Measurements from ENCODE around the gene USP34.
A peak's percentile ranks its signal among the peaks of the same experiment; 100 is the strongest.

DNA sequence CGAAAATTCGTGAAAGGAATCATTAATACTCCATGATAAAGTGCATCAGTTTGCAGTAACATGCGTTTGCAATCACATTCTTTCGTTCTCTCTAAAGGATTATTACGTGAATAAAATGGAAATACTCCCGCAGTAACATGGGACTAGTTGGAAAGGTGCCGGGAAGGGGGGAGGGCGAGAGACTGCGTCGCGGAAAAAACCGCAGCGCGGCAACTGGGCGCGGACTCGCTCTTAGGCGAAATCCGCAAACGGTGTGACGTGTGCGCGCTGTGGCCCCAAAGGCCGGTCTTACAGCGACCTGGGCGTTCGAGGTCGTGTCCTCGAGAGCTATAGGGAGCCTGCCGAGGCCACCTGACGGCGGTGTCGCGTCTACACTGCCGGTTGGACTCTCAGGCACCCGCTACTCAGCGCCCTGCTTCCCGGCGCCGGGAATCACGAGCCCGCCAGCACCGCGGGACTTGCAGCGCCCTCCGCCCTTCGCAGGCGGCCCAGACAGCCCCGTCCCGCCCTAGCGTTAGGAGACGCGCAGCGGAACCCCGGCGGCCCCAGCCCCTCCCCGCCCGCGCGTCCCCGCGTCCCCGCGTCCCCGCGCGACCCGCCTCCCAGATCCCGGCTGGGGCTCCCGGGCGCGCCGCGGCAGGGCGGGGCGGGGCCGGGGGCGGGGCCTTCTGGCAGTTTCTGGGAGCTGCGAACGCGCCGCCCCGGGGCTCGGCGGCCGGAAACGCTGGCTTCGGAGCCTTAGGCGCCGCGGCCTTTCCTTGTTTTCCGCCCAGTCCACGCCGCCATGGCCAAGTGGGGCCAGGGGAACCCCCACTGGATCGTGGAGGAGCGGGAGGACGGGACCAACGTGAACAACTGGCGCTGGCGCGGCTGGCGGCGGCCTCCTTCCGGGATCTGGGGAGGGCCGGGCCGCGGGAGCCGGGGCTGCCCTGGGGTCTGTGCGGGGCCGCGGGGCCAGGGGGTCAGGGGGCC is 293.8 kb downstream of the USP34 start:
- TF ChIP-seq, protein P1, sequence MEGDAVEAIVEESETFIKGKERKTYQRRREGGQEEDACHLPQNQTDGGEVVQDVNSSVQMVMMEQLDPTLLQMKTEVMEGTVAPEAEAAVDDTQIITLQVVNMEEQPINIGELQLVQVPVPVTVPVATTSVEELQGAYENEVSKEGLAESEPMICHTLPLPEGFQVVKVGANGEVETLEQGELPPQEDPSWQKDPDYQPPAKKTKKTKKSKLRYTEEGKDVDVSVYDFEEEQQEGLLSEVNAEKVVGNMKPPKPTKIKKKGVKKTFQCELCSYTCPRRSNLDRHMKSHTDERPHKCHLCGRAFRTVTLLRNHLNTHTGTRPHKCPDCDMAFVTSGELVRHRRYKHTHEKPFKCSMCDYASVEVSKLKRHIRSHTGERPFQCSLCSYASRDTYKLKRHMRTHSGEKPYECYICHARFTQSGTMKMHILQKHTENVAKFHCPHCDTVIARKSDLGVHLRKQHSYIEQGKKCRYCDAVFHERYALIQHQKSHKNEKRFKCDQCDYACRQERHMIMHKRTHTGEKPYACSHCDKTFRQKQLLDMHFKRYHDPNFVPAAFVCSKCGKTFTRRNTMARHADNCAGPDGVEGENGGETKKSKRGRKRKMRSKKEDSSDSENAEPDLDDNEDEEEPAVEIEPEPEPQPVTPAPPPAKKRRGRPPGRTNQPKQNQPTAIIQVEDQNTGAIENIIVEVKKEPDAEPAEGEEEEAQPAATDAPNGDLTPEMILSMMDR (conservative IDR thresholded peaks at IDR 0.05; ENCODE audit: low read depth in 2 of 2) = 0 out of 4 replicates have a peak, but pooled peaks of 1 of the 2 experiments have one; percentile 12
- TF ChIP-seq POLR2AphosphoS5 (IDR thresholded peaks at IDR 0.05; ENCODE audit: low read depth) = peak; percentile 82
- TF ChIP-seq EZH2 (IDR thresholded peaks at IDR 0.05; ENCODE audit: low read depth, unreplicated experiment) = no peak
- no peak for TF ChIP-seq ZNF331 (CRISPR knock-in tag; IDR thresholded peaks at IDR 0.05; ENCODE audit: low read depth)
- TF ChIP-seq CREB1 (CRISPR knock-in tag; IDR thresholded peaks at IDR 0.05; ENCODE audit: low read depth) = peak; percentile 63
- TF ChIP-seq EZH2phosphoT487 (IDR thresholded peaks at IDR 0.05; ENCODE audit: unreplicated experiment) = no peak
- TF ChIP-seq, protein P2, sequence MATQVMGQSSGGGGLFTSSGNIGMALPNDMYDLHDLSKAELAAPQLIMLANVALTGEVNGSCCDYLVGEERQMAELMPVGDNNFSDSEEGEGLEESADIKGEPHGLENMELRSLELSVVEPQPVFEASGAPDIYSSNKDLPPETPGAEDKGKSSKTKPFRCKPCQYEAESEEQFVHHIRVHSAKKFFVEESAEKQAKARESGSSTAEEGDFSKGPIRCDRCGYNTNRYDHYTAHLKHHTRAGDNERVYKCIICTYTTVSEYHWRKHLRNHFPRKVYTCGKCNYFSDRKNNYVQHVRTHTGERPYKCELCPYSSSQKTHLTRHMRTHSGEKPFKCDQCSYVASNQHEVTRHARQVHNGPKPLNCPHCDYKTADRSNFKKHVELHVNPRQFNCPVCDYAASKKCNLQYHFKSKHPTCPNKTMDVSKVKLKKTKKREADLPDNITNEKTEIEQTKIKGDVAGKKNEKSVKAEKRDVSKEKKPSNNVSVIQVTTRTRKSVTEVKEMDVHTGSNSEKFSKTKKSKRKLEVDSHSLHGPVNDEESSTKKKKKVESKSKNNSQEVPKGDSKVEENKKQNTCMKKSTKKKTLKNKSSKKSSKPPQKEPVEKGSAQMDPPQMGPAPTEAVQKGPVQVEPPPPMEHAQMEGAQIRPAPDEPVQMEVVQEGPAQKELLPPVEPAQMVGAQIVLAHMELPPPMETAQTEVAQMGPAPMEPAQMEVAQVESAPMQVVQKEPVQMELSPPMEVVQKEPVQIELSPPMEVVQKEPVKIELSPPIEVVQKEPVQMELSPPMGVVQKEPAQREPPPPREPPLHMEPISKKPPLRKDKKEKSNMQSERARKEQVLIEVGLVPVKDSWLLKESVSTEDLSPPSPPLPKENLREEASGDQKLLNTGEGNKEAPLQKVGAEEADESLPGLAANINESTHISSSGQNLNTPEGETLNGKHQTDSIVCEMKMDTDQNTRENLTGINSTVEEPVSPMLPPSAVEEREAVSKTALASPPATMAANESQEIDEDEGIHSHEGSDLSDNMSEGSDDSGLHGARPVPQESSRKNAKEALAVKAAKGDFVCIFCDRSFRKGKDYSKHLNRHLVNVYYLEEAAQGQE (IDR thresholded peaks at IDR 0.05; ENCODE audit: unreplicated experiment) = no peak
- no peak for TF ChIP-seq NANOG (IDR thresholded peaks at IDR 0.05; ENCODE audit: borderline replicate concordance)
- no peak for TF ChIP-seq ZNF114 (CRISPR knock-in tag; IDR thresholded peaks at IDR 0.05)
- TF ChIP-seq, protein P3, sequence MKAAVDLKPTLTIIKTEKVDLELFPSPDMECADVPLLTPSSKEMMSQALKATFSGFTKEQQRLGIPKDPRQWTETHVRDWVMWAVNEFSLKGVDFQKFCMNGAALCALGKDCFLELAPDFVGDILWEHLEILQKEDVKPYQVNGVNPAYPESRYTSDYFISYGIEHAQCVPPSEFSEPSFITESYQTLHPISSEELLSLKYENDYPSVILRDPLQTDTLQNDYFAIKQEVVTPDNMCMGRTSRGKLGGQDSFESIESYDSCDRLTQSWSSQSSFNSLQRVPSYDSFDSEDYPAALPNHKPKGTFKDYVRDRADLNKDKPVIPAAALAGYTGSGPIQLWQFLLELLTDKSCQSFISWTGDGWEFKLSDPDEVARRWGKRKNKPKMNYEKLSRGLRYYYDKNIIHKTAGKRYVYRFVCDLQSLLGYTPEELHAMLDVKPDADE (IDR thresholded peaks at IDR 0.05) = peak; percentile 43; the same call in 1 of the 2 replicates
- no peak for TF ChIP-seq JUNB (IDR thresholded peaks at IDR 0.05; ENCODE audit: unreplicated experiment)
- TF ChIP-seq STAT1 (IDR thresholded peaks at IDR 0.05; ENCODE audit: unreplicated experiment) = no peak
- no peak for TF ChIP-seq ZNF462 (CRISPR knock-in tag; IDR thresholded peaks at IDR 0.05)
